Epidermal melanocyte (primary cell): ENCODE results near the gene ADARB2.
"Not testable (repeated sequence)": the region's sequence is repeated elsewhere in the genome, so short reads cannot be mapped to it uniquely, and the experiment has no call there.

Experiments used
- DNase-seq: peaks from one replicate; pipeline ENCODE4 v3.0.0; 2011; ENCODE audit warnings: low spot score; ENCODE audit not compliant: insufficient read length

Gene ADARB2

GRCh38 chr10:1617376-1618317, 119.7 kb downstream of the ADARB2 start:
- not testable (repeated sequence) for DNase-seq

- DNase-seq, result not testable (repeated sequence)
These were observed 120.6 kb downstream of the ADARB2 start for GRCh38 chr10:1616701-1617100.

GRCh38 chr10:1615186-1615954, 122.0 kb downstream of the ADARB2 start:
- DNase-seq, result no peak

- DNase-seq, result no peak
These were observed 123.8 kb downstream of the ADARB2 start for GRCh38 chr10:1613511-1613910.

- peak; percentile 23 for DNase-seq
These were observed 124.4 kb downstream of the ADARB2 start for GRCh38 chr10:1612908-1613307.

GRCh38 chr10:1611936-1612550, 125.3 kb downstream of the ADARB2 start:
- no peak for DNase-seq

- no peak for DNase-seq
These were observed 126.1 kb downstream of the ADARB2 start for GRCh38 chr10:1610986-1611770.

- DNase-seq, result no peak
These were observed 127.7 kb downstream of the ADARB2 start for GRCh38 chr10:1609648-1609970.

- DNase-seq, result no peak
These were observed 128.3 kb downstream of the ADARB2 start for GRCh38 chr10:1608851-1609647.

- DNase-seq, result no peak
These were observed 128.9 kb downstream of the ADARB2 start for GRCh38 chr10:1608408-1608807.

- no peak for DNase-seq
These were observed 129.9 kb downstream of the ADARB2 start for GRCh38 chr10:1607466-1607865.

- no peak for DNase-seq
These were observed 131.1 kb downstream of the ADARB2 start for GRCh38 chr10:1605999-1606940.

GRCh38 chr10:1605121-1605520, 132.2 kb downstream of the ADARB2 start:
- DNase-seq, result no peak

GRCh38 chr10:1604246-1604645, 133.1 kb downstream of the ADARB2 start:
- no peak for DNase-seq

- no peak for DNase-seq
These were observed 134.1 kb downstream of the ADARB2 start for GRCh38 chr10:1603181-1603580.

GRCh38 chr10:1602037-1602484, 135.3 kb downstream of the ADARB2 start:
- DNase-seq, result no peak

GRCh38 chr10:1601406-1601805, 135.9 kb downstream of the ADARB2 start:
- DNase-seq, result no peak

GRCh38 chr10:1600861-1601260, 136.5 kb downstream of the ADARB2 start:
- no peak for DNase-seq
